Measurements from ENCODE around the gene SH2D5. TPM values are rescaled to one million over a fixed set of nuclear protein-coding genes. Genes with fewer than 3 reads are reported as not detected.

SH2D5 gene
- total RNA-seq, 1 donor from 2014 or later: 0.75 TPM

DNA sequence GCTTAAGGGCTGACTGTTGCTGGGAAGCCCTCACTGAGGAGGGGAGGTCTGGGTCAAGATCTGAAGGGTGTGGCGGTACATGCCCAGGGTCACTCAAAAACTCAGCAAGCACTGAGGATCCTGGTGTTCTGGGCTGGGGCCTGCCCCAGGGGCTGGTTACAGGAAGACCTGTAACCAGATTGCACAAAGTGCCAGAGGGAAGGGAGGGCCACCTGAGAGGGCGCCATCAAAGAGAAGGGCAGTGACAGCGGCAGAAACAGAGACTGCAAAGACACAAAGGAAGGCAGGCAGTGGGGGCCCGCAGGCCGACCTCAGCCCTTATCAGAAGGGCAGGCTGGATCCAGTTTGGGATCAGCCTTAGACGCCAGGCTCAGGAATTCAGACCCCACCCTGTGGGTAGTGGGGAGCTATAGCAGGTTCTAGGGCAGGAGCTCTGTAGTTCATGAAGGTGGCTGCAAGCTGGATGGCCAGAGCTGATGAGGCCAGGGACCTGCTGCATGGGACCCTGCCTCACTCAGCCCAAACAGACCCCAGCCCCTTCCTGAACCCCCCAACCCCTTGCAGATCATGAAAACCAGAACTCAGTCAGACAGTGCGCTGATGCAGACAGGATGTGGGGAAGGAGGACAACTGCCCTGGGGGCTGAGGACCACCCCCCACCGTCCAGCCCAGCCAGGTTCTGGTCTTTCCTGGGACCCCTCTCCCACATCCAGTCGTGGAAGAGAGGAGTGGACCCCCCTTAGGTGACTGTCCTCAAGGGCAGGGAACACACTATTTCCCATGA, 3.9 kb downstream of the SH2D5 start:
- TF ChIP-seq, protein P1, sequence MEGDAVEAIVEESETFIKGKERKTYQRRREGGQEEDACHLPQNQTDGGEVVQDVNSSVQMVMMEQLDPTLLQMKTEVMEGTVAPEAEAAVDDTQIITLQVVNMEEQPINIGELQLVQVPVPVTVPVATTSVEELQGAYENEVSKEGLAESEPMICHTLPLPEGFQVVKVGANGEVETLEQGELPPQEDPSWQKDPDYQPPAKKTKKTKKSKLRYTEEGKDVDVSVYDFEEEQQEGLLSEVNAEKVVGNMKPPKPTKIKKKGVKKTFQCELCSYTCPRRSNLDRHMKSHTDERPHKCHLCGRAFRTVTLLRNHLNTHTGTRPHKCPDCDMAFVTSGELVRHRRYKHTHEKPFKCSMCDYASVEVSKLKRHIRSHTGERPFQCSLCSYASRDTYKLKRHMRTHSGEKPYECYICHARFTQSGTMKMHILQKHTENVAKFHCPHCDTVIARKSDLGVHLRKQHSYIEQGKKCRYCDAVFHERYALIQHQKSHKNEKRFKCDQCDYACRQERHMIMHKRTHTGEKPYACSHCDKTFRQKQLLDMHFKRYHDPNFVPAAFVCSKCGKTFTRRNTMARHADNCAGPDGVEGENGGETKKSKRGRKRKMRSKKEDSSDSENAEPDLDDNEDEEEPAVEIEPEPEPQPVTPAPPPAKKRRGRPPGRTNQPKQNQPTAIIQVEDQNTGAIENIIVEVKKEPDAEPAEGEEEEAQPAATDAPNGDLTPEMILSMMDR (IDR thresholded peaks at IDR 0.05): no peak
- H3K27me3 Mint-ChIP-seq (ENCODE audit: low read depth): peaks cover 4% of the 10 kb centered on the region

DNA sequence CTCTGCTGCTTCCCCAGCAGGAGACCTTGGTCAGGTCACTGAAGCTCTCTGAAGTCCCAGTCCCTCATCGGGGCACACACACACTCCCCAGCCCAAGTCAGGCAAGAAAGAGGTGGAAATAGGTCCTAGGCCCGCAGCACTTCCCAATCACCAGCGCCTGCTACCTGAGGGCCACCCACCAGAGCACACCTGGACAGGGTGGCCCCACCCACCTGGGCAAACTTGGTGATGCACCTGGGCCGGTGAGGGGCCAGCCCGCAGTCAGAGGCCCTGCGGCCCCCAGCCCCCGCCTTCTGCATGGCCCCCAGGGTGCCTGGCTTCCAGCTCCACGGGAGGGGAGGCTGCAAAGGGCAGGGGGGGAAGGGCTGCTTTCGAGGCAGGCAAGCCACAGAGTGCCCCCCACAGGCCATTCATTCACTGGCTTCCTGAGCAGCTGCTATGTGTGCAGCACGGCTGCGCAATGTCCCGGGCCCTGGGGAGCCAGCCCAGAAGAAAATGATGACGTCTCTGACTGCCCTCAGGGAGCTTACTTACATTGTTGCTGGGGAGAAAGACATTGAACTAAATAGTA, 4.7 kb downstream of the SH2D5 start:
- Mint-ChIP-seq H3K27me3 (ENCODE audit: low read depth) (peaks cover 4% of the 10 kb centered on the region), H3K27ac (ENCODE audit: unreplicated experiment) (no peak overlapping the region), H3K36me3 (ENCODE audit: low read depth) (no peaks in the 10 kb centered on the region), H3K4me1 (ENCODE audit: low read depth) (peaks cover 9% of the 10 kb centered on the region), H3K9me3 (ENCODE audit: low read depth) (no peaks in the 10 kb centered on the region), H3K4me3 (ENCODE audit: unreplicated experiment) (no peak overlapping the region)
- DNase-seq (ENCODE audit: low spot score): peak; percentile 65
- TF ChIP-seq, protein P1 (IDR thresholded peaks at IDR 0.05): peak; percentile 48

More for the DNA sequence above, 3.9 kb downstream of the SH2D5 start:
- H3K4me3 Mint-ChIP-seq (ENCODE audit: unreplicated experiment): no peak overlapping the region
- H3K4me1 Mint-ChIP-seq (ENCODE audit: low read depth): peaks cover 16% of the 10 kb centered on the region
- peak; percentile 46 for DNase-seq (ENCODE audit: low spot score)
- no peak overlapping the region for H3K27ac Mint-ChIP-seq (ENCODE audit: unreplicated experiment)
- no peaks in the 10 kb centered on the region for H3K9me3 Mint-ChIP-seq (ENCODE audit: low read depth)
- H3K36me3 Mint-ChIP-seq (ENCODE audit: low read depth): no peaks in the 10 kb centered on the region

DNA sequence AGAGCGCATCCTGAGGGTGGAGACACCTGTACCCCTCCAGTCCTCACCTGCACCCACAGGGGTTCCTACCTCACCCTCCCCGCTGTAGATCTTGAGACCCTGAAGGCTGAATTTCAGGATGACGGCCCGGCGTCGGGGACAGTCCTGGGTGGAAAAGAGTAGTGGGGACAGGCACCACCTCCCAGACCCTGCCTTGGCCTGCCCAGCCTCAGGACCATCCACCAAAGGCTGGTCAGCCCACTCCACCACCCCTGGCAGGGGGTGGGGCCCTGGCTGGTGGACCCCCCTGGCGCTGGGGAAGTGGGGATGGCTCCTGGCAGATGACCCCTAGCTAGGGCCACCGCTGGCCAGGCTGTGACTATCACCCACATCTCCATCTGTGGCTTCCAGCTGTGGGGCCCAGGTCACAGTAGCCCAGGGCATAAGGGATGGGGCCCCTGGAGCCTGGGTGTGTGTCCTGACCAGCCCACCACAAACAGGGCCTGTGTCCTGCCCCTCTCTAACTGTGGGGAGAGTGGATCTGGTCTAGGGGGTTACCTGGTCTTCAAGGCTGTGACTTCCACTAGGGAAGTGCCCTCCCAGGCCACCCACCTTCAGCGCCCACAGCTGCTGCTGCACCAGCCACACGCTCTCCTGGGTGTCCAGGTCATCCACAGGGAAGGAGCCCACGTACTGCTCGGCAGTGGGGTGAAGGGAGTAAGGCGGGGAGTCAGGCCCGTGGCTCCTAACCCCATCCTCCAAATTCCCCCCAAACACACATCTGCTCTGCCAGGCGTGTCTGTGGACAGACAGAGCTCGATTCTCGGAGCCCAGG, 5.4 kb downstream of the SH2D5 start:
- Mint-ChIP-seq H3K4me3 (ENCODE audit: unreplicated experiment) (no peak overlapping the region), H3K9me3 (ENCODE audit: low read depth) (no peaks in the 10 kb centered on the region), H3K4me1 (ENCODE audit: low read depth) (peaks cover 3% of the 10 kb centered on the region), H3K27me3 (ENCODE audit: low read depth) (peaks cover 4% of the 10 kb centered on the region), H3K27ac (ENCODE audit: unreplicated experiment) (no peak overlapping the region), H3K36me3 (ENCODE audit: low read depth) (no peaks in the 10 kb centered on the region)
- DNase-seq (ENCODE audit: low spot score): peak; percentile 78
- TF ChIP-seq, protein P1 (IDR thresholded peaks at IDR 0.05): no peak

DNA sequence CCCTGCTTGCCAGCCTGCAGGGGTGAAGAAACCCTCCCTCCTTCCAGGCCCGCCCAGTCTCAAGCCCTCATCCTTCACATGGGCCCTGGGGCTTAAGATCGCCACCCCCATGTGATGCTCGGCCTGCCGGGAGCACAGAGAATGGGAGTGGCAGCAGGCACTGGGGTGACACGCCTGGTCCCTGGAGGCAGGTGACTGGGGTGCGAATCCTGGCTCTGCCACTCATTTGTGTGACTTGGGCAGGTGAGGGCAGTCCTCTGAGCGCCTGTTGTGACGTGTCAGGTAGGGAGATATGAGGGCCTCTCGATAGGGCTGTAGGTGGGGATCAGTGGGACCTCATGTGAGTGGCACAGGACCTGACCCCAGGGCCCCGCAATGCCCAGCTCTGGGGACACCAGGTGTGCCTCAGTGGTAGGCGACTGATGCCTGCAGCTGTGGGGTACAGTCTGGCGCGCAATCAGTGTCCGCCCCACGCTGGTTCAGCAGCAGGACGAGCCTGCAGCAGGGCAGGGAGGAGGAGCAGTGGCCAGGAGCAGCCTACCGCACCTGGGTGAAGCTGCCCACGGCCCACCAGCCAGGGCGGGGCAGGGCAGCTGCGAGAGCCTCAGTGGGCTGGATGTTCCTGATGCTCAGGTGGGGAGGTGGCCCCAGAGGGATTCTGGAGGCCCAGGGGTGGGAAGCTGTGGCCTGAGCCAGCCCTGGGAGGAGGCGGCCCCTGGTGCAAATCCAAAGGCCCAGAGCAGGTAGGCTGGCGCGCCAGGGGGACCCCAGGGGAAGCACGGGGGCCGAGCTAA, 6.2 kb downstream of the SH2D5 start:
- peak; percentile 88 for DNase-seq (ENCODE audit: low spot score)
- Mint-ChIP-seq H3K4me3 (ENCODE audit: unreplicated experiment) (no peak overlapping the region), H3K9me3 (ENCODE audit: low read depth) (no peaks in the 10 kb centered on the region), H3K4me1 (ENCODE audit: low read depth) (peaks cover 1% of the 10 kb centered on the region), H3K27me3 (ENCODE audit: low read depth) (peaks cover 4% of the 10 kb centered on the region), H3K27ac (ENCODE audit: unreplicated experiment) (no peak overlapping the region), H3K36me3 (ENCODE audit: low read depth) (no peaks in the 10 kb centered on the region)
- TF ChIP-seq, protein P1 (IDR thresholded peaks at IDR 0.05): no peak

All from chondrocyte (in vitro differentiated cells).